IPS DF 6.9 (cell line): ENCODE data around the gene SLC1A2.

Source experiments
- DNase-seq: peaks from one replicate; pipeline ENCODE4 v3.0.0-alpha.2; 2013; ENCODE audit warnings: low read depth, low spot score
- H3K27ac ChIP-seq: one replicate; pipeline ENCODE4 v1.5.1; 2013; ENCODE audit warnings: low read length, control low read depth
- H3K27me3 ChIP-seq: 2 replicates; pipeline ENCODE4 v1.6.1; 2013; ENCODE audit warnings: mild to moderate bottlenecking, low read length; ENCODE audit not compliant: control insufficient read depth, insufficient read depth
- H3K36me3 ChIP-seq: 2 replicates; pipeline ENCODE4 v1.6.1; 2013; ENCODE audit warnings: low read length; ENCODE audit not compliant: control insufficient read depth, insufficient read depth
- H3K4me1 ChIP-seq: 2 replicates; pipeline ENCODE4 v1.6.1; 2013; ENCODE audit warnings: low read length; ENCODE audit not compliant: control insufficient read depth, insufficient read depth
- H3K4me3 ChIP-seq: 2 replicates; pipeline ENCODE4 v1.5.1; 2013; ENCODE audit warnings: mild to moderate bottlenecking, low read length
- H3K9me3 ChIP-seq: 2 replicates; pipeline ENCODE4 v1.6.1; 2013; ENCODE audit warnings: low read length, inconsistent platforms; ENCODE audit not compliant: control insufficient read depth, insufficient read depth
- WGBS: extraction: QIAGEN DNeasy Blood & Tissue Kit; methylation state at CpG from one replicate; pipeline ENCODE4 v1.1.7; 2013; ENCODE audit warnings: mixed read lengths, missing lambda C conversion rate; ENCODE audit not compliant: insufficient read length, insufficient coverage; 5-methylcytosine and 5-hydroxymethylcytosine counted together

The SLC1A2 gene

DNA sequence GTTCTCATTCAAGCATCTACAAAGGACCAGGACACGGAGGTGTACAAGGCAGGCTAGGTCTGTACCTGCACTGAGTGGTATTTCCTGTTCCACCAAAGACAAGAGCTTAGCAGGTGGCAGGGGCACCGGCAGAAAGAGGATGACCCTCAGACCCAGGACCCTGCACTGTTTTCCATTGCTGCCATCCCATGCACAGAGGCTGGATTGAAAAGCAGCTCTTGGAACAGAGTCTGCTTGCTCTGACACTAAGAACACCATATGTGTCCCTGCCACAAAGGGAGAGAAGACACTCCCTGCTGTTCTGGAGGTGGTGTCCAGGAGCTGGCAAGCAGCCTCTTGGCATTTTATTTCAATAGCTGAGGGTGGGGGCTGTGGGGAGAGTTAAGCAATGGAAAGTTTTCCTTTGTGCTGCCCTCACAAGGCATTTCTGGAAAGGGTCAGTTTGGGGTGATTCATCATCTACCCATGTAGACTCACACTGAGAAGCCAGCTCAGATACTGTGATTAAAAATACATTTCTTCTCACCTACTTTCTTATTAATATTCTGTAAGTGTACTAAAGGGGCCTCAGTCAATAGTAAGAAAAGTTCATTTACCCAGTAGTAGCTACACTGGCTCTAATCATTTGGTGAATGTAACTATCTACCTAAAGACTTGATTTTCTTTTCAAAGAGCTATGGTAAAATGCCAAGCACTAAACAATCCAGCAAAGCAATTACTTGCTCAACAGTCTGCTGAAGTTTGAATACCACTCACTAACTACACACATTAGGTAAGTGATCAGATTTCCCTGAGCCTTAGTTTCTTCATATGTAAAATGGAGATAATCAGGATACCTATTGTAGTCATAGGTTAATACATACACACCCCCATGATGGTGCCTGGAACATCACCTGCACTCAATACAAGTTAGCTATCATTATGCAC, 55.2 kb downstream of the SLC1A2 start:
- no peaks in the 10 kb centered on the region for H3K27me3 ChIP-seq
- H3K36me3 ChIP-seq, result no peaks in the 10 kb centered on the region
- no CpG with 5 or more reads among the region's 2 CpGs for WGBS
- no peak overlapping the region for H3K27ac ChIP-seq
- 0 out of 2 replicates have a peak, but pooled peaks cover 3% of the 10 kb centered on the region for H3K4me1 ChIP-seq
- H3K4me3 ChIP-seq, result no peak overlapping the region
- no peak for DNase-seq
- H3K9me3 ChIP-seq, result no peaks in the 10 kb centered on the region

DNA sequence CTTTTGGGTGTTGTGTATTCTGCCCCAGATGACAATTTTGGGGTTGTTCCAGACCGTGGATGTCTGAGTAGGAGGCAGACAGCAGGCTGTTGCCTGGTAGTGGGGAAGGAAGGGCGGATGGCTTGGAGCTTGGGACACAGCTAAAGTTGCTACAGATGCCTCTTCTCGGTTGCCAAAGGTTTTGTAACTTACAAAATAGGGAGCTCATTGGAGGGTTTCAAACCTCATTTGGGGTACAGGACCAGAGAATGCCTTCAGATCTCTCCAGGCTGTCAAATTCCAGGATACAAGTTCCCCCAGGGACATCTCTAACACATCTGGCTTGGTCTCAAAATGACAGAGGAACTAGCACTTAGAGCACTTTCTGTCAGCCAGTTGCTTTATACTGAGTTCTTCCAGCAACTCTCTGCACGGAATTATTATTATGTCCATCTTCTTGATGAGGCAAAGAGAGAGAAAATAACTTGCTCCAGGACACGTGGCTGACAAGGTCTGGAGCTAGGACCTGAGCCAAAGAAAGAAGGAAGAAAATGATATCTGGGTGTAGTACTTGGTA, 56.0 kb downstream of the SLC1A2 start:
- Histone ChIP-seq H3K36me3 (no peaks in the 10 kb centered on the region), H3K27ac (no peak overlapping the region), H3K4me1 (0 out of 2 replicates have a peak, but pooled peaks cover 3% of the 10 kb centered on the region), H3K9me3 (no peaks in the 10 kb centered on the region), H3K27me3 (no peaks in the 10 kb centered on the region), H3K4me3 (no peak overlapping the region)
- no CpG with 5 or more reads among the region's 5 CpGs for WGBS
- DNase-seq, result no peak

DNA sequence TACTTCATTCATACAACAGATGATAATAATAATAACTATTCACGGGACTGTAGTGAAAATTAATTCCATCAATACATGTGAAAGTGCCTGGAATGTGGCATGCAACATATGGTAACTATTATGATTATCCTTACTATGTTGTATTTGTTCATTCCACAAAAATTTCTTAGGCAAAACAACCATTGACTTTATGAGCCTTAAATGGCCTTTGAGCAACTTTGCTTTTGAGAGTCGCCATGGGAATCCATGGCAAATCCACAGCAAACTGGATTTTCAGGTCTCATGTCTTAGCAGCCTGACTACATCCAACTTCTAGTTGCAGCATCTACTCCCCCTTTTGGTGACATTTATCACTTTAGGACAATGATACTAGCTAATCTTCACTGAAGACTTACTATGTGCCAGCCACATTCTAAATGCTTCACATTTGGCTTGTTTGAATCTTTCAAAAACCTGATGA, 56.8 kb downstream of the SLC1A2 start:
- Histone ChIP-seq H3K36me3 (no peaks in the 10 kb centered on the region), H3K27me3 (no peaks in the 10 kb centered on the region), H3K27ac (no peak overlapping the region), H3K4me3 (no peak overlapping the region), H3K9me3 (no peaks in the 10 kb centered on the region), H3K4me1 (0 out of 2 replicates have a peak, but pooled peaks cover 3% of the 10 kb centered on the region)
- DNase-seq, result no peak
- no CpG with 5 or more reads among the region's 2 CpGs for WGBS

DNA sequence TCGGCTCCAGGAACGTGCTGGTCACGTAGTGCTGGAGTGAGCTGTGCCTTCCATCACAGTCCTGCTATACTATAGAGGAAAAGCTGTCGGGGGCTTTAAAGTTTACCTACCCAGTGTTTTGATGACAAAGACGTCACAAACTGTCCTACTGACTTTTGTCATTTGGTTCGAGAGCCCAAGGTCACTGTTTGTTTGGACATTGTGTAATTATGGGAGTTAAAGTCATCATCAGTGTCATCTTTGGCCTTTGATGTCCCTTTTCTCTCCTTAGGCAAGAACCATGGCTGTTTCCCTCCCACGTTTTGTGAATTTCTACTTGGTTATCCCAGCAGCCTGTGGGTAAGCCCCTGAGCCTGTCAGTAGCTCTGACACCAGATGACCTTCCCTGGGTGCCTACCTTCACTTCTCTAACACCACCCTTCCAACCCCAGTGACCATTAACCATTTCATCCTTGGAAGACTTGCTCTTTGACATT, 59.3 kb downstream of the SLC1A2 start:
- DNase-seq, result no peak
- Histone ChIP-seq H3K4me3 (no peak overlapping the region), H3K27me3 (no peaks in the 10 kb centered on the region), H3K9me3 (no peaks in the 10 kb centered on the region), H3K36me3 (no peaks in the 10 kb centered on the region), H3K27ac (no peak overlapping the region), H3K4me1 (0 out of 2 replicates have a peak, but pooled peaks cover 3% of the 10 kb centered on the region)
- WGBS, result no CpG with 5 or more reads among the region's 7 CpGs

DNA sequence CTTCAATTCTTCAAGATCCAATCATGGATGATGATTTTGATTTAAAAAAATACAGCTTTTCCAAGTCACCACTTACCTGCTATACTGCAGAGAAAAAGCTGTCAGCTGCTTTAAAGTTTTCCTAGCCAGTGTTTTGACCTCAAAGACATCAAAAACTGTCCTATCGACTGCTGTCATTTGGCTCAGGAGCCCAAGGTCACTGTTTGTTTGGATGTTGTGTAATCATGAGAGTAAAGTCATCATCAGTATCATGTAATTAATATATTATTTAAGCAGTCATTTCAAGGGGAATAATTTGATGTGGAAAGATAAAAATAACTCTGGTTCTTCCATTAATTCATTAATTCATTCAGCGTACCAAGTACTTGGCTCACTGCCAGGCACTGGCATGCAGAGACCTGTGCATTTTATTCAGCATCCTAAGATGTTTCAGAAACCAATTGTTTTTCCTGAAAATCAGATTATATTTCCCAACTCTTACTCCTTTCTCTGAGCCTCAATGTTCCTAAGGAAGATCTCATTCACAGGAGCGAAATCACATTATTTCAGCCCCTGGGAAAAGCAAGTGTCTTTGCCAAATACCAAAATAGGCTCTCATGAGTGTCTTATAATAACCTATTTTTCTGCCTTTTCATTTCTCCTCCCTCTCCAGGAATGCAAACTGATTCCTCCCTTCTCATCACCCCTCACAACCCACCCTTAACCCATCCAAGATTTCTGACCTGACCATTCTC, 59.9 kb downstream of the SLC1A2 start:
- no CpG with 5 or more reads among the region's 3 CpGs for WGBS
- Histone ChIP-seq H3K4me3 (no peak overlapping the region), H3K9me3 (no peaks in the 10 kb centered on the region), H3K27me3 (no peaks in the 10 kb centered on the region), H3K27ac (no peak overlapping the region), H3K36me3 (no peaks in the 10 kb centered on the region), H3K4me1 (0 out of 2 replicates have a peak, but pooled peaks cover 3% of the 10 kb centered on the region)
- DNase-seq, result no peak

DNA sequence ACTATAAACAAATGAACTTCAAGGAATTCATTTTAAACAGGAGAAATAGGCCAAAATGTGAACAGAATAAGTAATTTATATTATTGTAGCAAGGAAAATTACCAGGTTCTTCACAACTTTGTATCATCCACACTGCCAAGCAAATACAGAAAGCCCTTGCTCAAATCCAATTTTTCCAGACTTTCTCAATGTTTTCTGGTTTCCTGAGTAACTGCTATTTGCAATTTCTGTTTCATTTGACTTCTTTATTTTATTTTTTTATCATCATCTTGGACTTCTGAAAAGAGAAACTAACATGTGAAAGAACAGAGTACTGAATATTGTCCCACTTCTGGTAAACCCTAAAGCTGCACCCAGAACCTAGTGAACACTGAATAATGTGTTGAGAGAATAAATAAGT, 61.0 kb downstream of the SLC1A2 start:
- Histone ChIP-seq H3K27ac (no peak overlapping the region), H3K27me3 (no peaks in the 10 kb centered on the region), H3K9me3 (no peaks in the 10 kb centered on the region), H3K36me3 (no peaks in the 10 kb centered on the region), H3K4me3 (no peak overlapping the region), H3K4me1 (0 out of 2 replicates have a peak, but pooled peaks cover 1% of the 10 kb centered on the region)
- DNase-seq, result no peak

DNA sequence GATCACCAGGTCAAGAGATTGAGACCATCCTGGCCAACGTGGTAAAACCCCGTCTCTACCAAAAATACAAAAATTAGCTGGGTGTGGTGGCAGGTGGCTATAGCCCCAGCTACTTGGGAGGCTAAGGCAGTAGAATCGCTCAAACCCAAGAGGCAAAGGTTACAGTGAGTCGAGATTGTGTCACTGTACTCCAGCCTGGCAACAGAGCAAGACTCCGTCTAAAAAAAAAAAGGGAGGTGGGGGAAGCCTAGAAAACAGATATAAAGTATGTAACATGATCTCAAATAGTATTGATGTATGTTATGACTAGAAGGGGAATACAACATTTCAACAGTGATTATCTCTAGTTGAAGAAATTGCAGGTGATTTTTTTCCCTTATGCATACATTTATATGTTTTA, 61.4 kb downstream of the SLC1A2 start:
- no peak for DNase-seq
- Histone ChIP-seq H3K27ac (no peak overlapping the region), H3K27me3 (no peaks in the 10 kb centered on the region), H3K4me1 (no peaks in the 10 kb centered on the region), H3K9me3 (no peaks in the 10 kb centered on the region), H3K4me3 (no peak overlapping the region), H3K36me3 (no peaks in the 10 kb centered on the region)
- no CpG with 5 or more reads among the region's 5 CpGs for WGBS

DNA sequence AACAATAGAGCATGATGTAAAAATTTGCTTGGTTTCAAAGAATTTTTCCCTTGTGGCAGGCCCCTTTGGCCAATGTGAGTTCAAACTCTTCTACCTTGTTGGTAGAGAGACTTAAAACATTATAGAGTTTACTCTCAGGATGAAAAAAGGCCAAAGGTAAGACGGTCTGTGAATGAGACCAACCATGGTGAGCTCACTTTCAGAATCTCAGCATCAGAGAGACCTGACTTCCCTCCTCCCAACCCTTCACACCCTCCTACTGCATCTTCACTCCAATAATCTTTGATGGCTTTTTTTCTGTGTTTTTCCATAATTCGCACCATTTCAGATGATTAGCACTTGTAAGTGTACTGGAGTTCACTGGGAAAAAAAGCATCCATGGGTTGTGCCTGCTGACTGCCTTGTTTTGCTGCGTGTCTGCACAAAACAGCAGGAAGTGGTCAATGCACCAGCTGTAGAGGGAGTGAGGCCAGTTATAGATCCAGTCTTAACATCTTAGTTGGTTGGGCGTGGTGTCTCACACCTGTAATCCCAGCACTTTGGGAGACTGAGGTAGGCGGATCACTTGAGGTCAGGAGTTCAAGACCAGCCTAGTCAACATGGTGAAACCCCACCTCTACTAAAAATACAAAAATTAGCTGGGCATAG, 64.1 kb downstream of the SLC1A2 start:
- DNase-seq, result no peak
- Histone ChIP-seq H3K27me3 (no peaks in the 10 kb centered on the region; the same call in 1 of the 2 replicates), H3K9me3 (no peaks in the 10 kb centered on the region), H3K27ac (no peak overlapping the region), H3K4me3 (no peak overlapping the region), H3K36me3 (no peaks in the 10 kb centered on the region), H3K4me1 (no peaks in the 10 kb centered on the region)
- WGBS, result no CpG with 5 or more reads among the region's 5 CpGs

DNA sequence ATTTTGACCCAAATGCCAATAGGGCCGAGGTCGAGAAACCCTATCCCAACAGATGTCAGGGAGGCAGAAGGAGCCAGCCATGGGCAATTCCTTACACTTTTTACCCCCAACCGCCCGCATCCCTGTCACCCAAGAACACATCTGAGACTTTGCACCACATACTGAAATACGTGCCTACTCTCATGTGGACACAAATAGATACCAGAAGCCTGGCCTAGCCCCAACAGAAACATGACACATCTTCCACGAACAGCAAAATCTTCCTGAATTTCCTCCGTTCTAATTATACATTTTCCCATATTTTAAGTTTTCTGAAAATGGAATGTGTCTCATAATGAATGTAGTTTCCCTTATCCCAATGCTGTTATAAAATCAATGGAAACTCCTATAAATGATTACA, 64.7 kb downstream of the SLC1A2 start:
- Histone ChIP-seq H3K4me1 (no peaks in the 10 kb centered on the region), H3K27ac (no peak overlapping the region), H3K36me3 (no peaks in the 10 kb centered on the region), H3K9me3 (no peaks in the 10 kb centered on the region), H3K27me3 (no peaks in the 10 kb centered on the region; the same call in 1 of the 2 replicates), H3K4me3 (no peak overlapping the region)
- 100% methylated on average over 2 of the region's 7 CpGs for WGBS
- DNase-seq, result no peak
